HG02798 (cell line): ENCODE data around the gene SNRNP70.
"Not testable (repeated sequence)": the region's sequence is repeated elsewhere in the genome, so short reads cannot be mapped to it uniquely, and the experiment has no call there.

ENCODE experiments used
- ATAC-seq: cut with Tn5 transposase; IDR thresholded peaks from one replicate; pipeline ENCODE4 v1.9.1; 2021; ENCODE audit warnings: mild to moderate bottlenecking; ENCODE audit not compliant: unreplicated experiment, poor library complexity

The SNRNP70 gene

GRCh38 chr19:49064029-49064629 lies 21.1 kb upstream of the SNRNP70 start:
- no peak for ATAC-seq

DNA sequence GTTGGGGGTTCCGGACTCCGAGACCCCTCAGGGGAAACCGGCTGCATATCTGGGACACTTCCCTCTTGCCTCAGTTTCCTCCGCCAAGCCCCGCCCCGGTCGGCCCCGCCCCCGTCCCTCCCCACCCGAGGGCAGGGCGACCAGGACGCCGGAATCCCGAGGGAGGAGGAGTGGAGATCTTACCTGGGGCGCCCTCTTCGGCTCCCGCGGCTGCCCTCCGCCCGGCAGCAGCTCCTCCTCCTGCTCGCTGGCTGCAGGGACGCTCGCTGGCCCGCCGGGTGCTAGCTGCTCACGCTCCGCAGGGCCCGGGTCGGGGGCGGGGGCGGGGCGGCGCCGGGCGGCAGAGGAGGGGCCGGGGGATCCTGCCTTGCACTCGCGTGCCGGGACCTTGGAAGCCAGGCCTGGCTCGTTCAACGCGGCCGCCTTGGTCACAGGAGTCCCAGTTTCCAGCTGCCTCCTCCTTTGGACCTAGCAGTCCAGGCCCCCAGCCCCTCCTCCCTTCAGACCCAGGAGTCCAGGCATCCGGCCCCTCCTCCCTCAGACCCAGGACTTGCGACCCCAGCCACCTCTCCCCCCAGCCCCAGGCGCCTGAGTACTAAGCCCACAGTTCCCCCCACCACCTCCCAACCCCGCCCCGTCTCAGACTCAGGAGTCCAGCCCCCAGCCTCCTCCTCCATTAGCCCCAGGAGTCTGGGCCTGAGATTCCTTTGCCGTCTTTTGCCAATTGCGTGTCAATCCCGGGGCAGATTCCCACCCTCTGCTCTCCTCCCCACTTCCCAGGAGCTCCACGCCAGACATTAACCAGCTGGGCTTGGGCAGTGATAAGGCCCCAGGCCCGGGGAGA lies 20.3 kb upstream of the SNRNP70 start, which contains the start of gene NTF4:
TSS of gene NTF4 (minus strand) at position 51 of the 844 bp plus-strand sequence. CDS start 2,821 bp downstream, outside the sequence.
- no peak for ATAC-seq

DNA sequence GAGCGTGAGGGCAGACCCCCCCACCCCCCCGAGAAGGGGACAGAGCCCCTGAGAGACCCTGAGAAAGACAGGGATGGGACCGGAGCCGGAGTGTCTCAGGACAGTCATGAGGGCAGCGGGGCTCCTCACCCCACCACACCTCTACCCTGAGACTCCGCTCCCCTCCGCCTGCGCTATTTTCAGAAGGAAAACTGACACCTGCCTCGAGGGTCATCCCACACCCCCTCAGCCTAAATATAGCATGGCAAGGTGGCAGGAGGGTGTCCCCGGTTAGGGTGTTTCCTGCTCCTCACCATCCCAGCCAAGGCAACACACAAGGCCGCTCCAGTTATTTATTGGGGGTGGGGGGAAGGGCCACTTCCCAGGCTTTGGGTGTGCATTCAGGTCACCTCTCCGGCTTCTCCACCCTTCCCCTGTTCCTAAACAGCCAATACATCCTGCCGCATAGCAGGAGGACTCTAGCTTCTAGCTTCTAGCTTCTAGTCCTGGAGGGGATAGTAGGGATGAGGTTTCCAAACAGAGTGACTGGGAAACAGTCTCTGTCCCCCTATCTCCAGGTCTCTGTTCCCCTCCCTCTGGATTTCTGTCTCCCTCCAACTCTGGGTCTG lies 19.2 kb upstream of the SNRNP70 start:
- ATAC-seq, result no peak

- ATAC-seq, result no peak
These were observed 17.7 kb upstream of the SNRNP70 start for GRCh38 chr19:49067554-49067953.

DNA sequence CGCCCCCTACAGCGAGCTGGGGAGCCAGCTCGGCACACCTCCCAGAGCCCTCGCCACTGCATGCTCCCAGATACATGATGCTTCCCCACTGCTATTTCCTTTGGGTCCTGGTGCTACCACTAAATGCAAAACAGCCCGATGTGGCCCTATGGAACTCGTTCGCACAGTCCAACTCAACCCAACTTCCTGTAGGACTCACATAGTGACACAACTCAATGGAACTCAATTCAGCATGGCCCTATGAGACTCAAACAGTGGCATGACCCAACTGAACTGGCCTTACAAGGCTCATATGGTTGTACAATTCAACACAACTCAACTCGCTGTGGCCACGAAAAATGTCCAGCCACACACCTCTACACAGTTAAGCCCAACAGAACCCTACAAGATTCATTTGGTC lies 16.2 kb upstream of the SNRNP70 start:
- ATAC-seq, result no peak

DNA sequence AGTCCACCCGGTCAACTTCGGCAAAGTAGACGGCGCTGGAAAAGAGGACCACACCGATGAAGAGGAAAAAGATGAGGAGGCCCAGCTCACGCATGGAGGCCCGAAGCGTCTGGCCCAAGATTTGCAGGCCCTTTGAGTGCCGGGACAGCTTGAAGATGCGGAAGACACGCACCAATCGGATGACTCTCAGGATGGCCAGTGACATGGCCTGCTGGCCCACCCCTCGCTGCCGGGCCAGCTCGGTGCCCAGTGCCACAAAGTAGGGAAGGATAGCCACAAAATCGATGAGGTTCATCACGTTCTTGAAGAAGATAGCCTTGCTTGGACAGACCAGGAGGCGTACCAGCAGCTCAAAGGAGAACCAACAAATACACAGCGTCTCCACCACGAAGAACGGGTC lies 14.8 kb upstream of the SNRNP70 start:
- no peak for ATAC-seq

DNA sequence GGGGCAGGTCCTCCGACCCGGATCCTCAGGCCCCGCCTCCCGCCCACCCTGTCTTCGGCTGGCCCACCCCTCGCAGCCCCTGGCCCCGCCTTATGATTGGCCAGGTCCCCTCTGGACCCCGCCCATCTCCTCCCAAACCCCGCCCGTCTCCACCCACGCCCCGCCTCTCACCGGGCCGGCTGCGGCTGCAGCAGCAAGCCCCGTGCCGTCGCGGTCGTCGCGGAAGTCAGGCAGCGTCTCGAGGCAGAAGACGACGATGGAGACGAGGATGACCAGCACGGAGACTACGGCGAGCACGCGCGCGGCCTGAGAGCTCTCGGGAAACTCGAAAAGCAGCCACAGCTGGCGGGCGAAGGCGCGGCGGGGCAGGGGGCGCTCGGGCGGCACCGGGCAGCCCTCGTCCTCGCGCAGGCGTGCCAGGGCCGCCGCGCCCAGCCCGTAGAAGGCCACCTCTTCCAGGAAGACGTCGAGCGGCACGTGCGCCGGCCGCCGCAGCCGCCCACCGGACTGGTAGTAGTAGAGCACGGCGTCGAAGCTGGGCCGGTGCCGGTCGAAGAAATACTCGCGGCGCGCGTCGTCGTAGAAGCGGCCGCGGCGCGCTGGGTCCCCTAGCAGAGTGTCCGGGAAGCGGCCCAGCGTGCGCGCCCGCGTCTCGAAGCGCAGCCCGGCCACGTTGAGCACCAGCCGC lies 13.2 kb upstream of the SNRNP70 start:
- ATAC-seq, result no peak

DNA sequence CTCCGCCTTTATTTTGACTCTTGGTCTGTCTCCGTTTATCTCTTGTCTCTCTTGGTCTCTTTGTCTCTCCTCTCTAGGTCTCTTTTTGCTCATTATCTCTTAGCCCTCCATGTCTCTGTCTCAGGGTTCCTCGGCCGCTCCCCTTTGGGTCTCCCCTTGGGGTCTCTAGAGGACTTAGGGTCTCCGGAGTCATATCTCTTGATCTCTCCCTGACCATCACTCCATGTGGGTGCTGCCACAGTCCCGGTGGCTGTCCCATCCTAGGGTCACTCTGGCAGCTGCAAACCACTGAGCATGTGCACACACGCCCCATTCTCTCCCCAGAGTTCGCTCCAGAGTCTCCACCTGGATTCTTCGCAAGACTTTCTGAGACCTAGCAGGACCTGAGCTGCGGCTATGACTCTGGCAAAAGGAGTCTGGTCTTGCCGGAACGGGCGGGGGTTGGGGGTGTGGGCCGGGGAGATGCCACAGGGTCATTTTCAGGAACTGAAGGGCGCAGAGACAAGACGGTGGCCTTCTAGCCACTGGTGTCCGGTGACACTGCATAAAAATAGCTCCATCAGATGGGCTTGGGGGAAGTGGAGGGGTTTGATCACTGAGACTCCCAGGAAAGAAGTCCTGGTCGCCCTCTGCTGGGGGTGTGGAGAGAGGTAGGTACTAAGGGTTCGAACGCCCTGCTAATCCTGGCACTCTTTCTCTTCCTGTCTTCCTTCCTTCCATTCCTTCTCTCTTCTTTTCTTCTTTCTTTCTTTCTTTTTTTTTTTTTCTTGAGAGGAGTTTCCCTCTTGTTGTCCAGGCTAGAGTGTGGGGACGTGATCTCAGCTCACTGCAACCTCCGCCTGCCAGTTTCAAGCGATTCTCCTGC lies 11.5 kb upstream of the SNRNP70 start:
- ATAC-seq, result no peak

DNA sequence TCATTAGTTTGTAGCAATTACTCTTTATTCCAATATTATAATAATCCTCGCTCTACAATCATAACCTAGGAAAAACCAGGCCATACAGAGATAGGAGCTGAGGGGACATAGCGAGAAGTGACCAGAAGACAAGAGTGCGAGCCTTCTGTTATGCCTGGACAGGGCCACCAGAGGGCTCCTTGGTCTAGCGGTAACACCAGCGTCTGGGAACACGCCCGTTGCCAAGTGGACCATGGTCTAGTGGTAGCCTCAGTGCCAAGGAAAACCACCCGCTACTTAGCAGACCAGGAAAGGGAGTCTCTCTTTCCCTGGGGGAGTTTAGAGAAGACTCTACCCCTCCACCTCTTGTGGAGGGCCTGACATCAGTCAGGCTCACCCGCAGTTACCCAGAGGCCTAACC lies 10.4 kb upstream of the SNRNP70 start:
- ATAC-seq, result not testable (repeated sequence)

DNA sequence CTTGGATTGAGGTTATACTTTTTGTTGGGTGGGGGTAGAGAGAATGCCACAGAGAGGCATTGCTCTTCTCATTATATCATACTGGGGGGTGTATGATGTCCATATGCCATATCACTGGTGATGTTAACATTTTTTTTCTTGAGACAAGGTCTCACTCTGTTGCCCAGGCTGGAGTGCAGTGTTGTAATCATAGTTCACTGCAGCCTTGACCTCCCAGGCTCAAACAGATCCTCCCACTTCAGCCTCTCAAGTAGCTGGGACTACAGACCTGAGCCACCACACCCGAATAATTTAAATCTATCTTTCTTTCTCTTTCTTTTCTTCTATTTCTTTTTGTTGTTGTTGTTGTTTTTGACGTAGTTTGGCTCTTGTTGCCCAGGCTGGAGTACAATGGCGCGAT lies 4.9 kb upstream of the SNRNP70 start:
- ATAC-seq, result no peak

GRCh38 chr19:49081273-49081672 lies 4.0 kb upstream of the SNRNP70 start:
- ATAC-seq, result no peak

- no peak for ATAC-seq
These were observed 838 bp upstream of the SNRNP70 start for GRCh38 chr19:49084206-49085019.

- no peak for ATAC-seq
These were observed 599 bp downstream of the SNRNP70 start for GRCh38 chr19:49085868-49086232.

GRCh38 chr19:49086296-49086695 lies 1.0 kb downstream of the SNRNP70 start:
- ATAC-seq, result no peak

DNA sequence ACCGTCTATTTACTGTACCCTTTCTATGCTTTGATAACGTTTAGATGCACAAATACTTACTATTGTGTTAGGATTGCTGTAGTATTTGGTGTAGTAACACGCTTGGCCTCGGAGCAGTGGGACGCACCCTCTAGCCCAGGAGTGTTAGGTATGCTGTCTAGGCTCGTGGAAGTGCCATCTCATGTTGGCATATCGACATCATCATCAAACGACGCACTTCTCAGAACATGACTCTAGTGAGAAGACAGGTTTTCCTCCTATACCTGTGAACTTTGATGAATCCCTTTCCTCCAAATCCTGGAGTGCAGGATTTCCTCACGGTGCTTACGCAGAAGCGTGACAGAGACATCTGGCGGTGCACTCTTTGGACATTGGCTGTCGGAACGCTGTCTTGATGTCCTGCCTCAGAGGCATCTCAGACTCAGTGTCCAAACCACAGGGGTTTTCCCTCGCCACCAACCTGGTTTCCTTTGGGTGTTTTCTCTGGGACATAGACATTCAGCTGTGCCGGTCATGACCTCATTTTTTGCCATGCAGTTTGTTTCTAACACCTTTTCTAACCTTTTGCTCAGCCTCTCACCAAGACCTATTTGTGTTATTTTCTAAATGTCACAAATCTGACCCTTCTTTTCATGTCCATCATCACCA lies 6.3 kb downstream of the SNRNP70 start:
- no peak for ATAC-seq

- no peak for ATAC-seq
These were observed 7.4 kb downstream of the SNRNP70 start for GRCh38 chr19:49092686-49093085.

DNA sequence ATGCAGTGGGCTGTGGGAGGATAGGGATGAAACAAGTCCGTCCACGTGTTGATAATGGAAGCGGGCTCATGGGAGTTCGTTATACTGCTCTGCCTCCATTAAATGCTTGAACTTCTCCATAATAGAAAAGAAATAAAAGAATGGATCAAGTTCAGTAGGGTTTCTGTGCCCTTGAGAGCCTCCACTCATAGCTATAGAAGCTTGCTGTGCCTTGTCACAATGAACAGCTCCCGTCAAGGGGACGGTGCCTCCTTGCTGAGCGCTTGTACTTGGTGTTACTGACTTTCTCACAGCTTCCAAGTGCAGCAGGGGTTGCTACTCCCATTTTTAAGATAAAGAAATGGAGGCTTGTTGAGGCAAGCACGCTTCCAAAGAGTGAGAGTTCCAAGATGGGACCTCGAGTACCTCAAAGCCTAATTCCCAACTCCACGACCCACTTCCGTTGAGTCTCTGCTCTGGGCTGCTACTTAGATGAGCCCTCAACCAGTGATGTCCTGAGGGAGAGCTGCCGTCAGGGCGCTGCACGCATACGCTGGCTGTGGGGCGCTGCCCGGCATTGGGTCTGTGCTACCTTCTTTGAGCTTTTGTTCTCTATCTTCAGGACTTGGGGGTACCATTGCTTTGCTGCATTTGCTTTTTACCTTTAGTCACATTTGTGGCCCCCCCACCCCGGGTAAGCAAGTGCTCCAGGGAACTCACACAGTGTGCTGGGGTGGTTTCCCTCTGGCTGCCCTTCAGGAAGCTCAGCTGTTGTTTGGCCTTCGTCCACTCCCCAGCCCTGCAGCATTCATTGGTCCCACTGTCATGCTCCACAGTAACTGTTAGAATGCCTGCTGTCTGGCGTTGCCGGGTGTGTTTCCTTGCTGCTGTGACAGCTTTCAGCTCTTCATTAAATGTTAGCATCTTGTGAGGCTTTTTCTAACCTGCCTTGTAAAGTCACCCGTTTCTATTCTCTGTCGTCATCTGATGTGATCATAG lies 9.5 kb downstream of the SNRNP70 start:
- ATAC-seq, result no peak
